Lung (tissue), 12 donors: ENCODE data around the gene DCTD. TPM values are rescaled to one million over a fixed set of nuclear protein-coding genes. Genes with fewer than 3 reads are reported as not detected.

Experiments used
- ATAC-seq: fragments of 200-7000 bp; cut with Tn5 transposase; one replicate; pipeline ENCODE4 v1.9.1; 2020; ENCODE audit warnings: moderate number of reproducible peaks; ENCODE audit not compliant: insufficient read depth, low FRiP score
- DNase-seq, 3 donors: peaks; one replicate each; pipeline ENCODE4 v3.0.0-alpha.2; 2013 to 2017
- H3K27ac ChIP-seq, 2 donors: one replicate each; pipeline ENCODE4 v1.5.1; 2013; ENCODE audit warnings: mild to moderate bottlenecking in 2 of 2, moderate library complexity in 2 of 2, control low read depth in 1 of 2, inconsistent platforms in 1 of 2, low read depth in 1 of 2, low read length in 1 of 2
- H3K27me3 ChIP-seq, 3 donors: one replicate each; pipeline ENCODE4 v1.5.1; 2013; ENCODE audit warnings: low read length in 2 of 3; ENCODE audit not compliant: control insufficient read depth in 3 of 3, insufficient read depth in 3 of 3
- H3K36me3 ChIP-seq, 4 donors: one replicate each; pipeline ENCODE4 v1.5.1; 2013; ENCODE audit warnings: low read length in 4 of 4, mild to moderate bottlenecking in 1 of 4, moderate library complexity in 1 of 4; ENCODE audit not compliant: control insufficient read depth in 4 of 4, insufficient read depth in 4 of 4
- H3K4me1 ChIP-seq, 5 donors: one replicate each; pipeline ENCODE4 v1.5.1; 2013; ENCODE audit warnings: low read length in 5 of 5, mild to moderate bottlenecking in 2 of 5, moderate library complexity in 1 of 5; ENCODE audit not compliant: control insufficient read depth in 5 of 5, insufficient read depth in 5 of 5
- H3K4me3 ChIP-seq: one replicate; pipeline ENCODE4 v1.5.1; 2013; ENCODE audit warnings: mild to moderate bottlenecking, control low read depth, moderate library complexity
- H3K9ac ChIP-seq, 2 donors: one replicate each; pipeline ENCODE4 v1.5.1; 2013; ENCODE audit warnings: low read length in 2 of 2, control low read depth in 1 of 2; ENCODE audit not compliant: insufficient read depth in 1 of 2
- H3K9me3 ChIP-seq, 4 donors: one replicate each; pipeline ENCODE4 v1.5.1; 2013; ENCODE audit warnings: low read length in 3 of 4, mild to moderate bottlenecking in 1 of 4, moderate library complexity in 1 of 4; ENCODE audit not compliant: control insufficient read depth in 4 of 4, insufficient read depth in 3 of 4
- WGBS, 2 donors: extraction: QIAGEN DNeasy Blood & Tissue Kit; methylation state at CpG; one replicate each; pipeline ENCODE4 v1.1.7; 2013; 5-methylcytosine and 5-hydroxymethylcytosine counted together
- polyA plus RNA-seq, 2 donors: library from polyadenylated mRNA; stranded (reverse); fragments of 200-250 nt; gene quantifications; one replicate each; pipeline ENCODE4 v1.2.1, GENCODE V29; 2013
- total RNA-seq, 2 donors: library from RNA; depleted of rRNA in 1 of 2; stranded (reverse); fragments of >200 nt in 1 of 2; gene quantifications; one replicate each; pipeline ENCODE4 v1.2.1, GENCODE V29; 2014 to 2021
- TF ChIP-seq, protein P1 (sequence below): IDR thresholded peaks from 2 replicates; pipeline ENCODE4 v1.5.1; 2012; ENCODE audit warnings: mild to moderate bottlenecking; ENCODE audit errors: control extremely low read depth, extremely low read depth
- donor health status: control.
- donor health status: control.
- donor health status: Bipolar disorder and iron deficiency.
- donor health status: healthy.
- donor health status: DM: yes; HTN: yes; CAD: no.

DCTD gene
- total and polyA plus RNA-seq, 4 donors = 52.6 to 80.4 (median 68.3) TPM

DNA sequence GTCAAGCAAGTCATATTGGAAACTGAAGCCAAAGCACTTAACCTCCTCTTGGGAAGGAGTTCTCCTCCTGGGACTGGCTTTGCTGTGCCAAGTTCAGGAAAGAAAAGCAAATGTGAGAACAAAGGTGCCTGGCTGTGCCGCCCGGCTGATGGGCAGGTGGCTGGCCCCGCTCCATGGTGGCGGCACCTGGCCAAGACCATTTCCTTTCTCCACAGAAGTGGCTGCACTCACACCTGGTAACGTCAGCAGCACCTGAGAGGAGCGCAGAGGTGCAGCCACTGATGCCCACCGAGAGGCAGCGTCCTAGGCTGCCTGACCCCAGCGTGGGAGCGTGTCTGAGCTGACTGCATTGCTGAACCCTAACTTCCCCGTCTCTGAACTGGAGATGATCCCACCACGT lies 54.3 kb downstream of the DCTD start:
- Histone ChIP-seq H3K27ac (no peak overlapping the region), H3K27me3 (no peaks in the 10 kb centered on the region), H3K4me3 (no peak overlapping the region), H3K4me1 (peaks cover 0 to 3% (median 0%) of the 10 kb centered on the region in 5 donors), H3K36me3 (no peaks in the 10 kb centered on the region), H3K9ac (no peak overlapping the region), H3K9me3 (no peaks in the 10 kb centered on the region)
- ATAC-seq (peak; percentile 23), DNase-seq (peak; percentile 33 to 64 (median 61))
- 52 to 73% methylated on average over 12 of the region's 12 CpGs for WGBS, 2 donors
- TF ChIP-seq, protein P1, sequence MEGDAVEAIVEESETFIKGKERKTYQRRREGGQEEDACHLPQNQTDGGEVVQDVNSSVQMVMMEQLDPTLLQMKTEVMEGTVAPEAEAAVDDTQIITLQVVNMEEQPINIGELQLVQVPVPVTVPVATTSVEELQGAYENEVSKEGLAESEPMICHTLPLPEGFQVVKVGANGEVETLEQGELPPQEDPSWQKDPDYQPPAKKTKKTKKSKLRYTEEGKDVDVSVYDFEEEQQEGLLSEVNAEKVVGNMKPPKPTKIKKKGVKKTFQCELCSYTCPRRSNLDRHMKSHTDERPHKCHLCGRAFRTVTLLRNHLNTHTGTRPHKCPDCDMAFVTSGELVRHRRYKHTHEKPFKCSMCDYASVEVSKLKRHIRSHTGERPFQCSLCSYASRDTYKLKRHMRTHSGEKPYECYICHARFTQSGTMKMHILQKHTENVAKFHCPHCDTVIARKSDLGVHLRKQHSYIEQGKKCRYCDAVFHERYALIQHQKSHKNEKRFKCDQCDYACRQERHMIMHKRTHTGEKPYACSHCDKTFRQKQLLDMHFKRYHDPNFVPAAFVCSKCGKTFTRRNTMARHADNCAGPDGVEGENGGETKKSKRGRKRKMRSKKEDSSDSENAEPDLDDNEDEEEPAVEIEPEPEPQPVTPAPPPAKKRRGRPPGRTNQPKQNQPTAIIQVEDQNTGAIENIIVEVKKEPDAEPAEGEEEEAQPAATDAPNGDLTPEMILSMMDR = no peak

DNA sequence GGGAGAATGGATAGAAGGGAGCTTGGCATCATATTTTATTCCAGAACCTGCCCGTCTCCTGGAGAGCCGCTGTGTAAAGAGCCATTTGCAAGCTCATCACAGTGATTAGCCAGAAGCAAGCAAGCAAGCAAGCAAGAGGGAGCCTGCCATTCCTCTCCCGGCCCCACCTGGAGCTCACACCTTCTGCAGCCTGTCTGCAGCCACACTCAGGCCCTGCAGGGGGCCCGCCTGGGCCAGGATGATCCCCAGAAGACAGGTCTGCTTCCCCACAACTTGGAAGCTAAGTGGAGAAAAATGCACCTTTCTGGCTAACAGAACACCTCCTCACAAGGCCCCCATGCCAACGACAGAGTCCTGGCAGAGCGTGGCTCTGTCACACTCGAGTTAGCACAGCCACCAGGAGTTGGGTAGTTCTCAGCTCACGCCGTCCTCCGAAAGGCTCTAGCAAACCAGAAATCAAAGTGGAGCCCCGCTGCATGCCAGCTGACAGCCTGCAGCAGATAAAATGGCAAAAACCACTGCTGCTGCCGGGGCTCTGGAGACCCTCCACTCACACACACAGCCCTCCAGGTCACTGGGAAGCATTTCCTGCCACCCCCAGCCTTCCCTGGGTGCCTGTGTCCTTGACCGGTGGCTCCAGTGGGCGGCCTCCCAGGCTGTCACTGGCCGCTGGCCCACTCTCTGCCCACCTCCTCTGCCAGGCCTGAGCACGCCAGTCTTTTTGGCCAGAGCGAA lies 54.9 kb downstream of the DCTD start:
- H3K36me3 ChIP-seq = no peaks in the 10 kb centered on the region
- TF ChIP-seq, protein P1 = no peak
- 72 to 83% methylated on average over 17 of the region's 17 CpGs for WGBS, 2 donors
- H3K4me1 ChIP-seq = peaks cover 0 to 3% (median 0%) of the 10 kb centered on the region in 5 donors
- no peak overlapping the region for H3K27ac ChIP-seq
- H3K27me3 ChIP-seq = no peaks in the 10 kb centered on the region
- ATAC-seq (peak; percentile 30), DNase-seq (no peak)
- no peaks in the 10 kb centered on the region for H3K9me3 ChIP-seq
- H3K9ac ChIP-seq = no peak overlapping the region
- H3K4me3 ChIP-seq = no peak overlapping the region

DNA sequence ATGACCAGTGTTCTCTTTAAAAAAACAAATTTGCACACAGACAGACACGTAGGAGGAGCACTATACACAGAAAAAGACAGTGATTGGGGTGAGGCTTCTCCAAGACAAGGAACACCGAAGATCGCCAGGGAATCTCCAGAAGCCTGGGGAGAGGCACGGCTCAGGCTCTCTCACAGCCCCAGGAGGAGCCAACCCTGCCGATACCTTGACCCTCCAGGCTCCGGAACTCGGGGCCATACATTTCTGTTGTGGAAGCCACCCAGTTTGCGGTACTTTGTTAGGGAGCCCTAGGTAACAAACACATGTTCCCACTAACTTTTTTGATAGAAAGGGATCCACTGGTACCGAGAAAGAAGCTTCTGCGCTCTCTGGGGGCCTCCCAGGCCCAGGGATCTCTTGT lies 55.8 kb downstream of the DCTD start:
- Histone ChIP-seq H3K9ac (no peak overlapping the region), H3K27ac (no peak overlapping the region), H3K4me1 (peaks cover 0 to 3% (median 0%) of the 10 kb centered on the region in 5 donors), H3K4me3 (no peak overlapping the region), H3K36me3 (no peaks in the 10 kb centered on the region), H3K9me3 (no peaks in the 10 kb centered on the region), H3K27me3 (no peaks in the 10 kb centered on the region)
- no peak for DNase-seq
- TF ChIP-seq, protein P1 = no peak
- 84 to 85% methylated on average over 10 of the region's 10 CpGs for WGBS, 2 donors
- no peak for ATAC-seq
